SHP77 (cell line): Measurements from ENCODE around the gene MAML1.

Source experiments
- DNase-seq, 2 experiments: peaks; one replicate each; lab custom pipeline; 2025; lab: John Stamatoyannopoulos, UW

MAML1 gene

GRCh38 chr5:179805529-179806249, 73.1 kb downstream of the MAML1 start:
- no peak for DNase-seq

DNA sequence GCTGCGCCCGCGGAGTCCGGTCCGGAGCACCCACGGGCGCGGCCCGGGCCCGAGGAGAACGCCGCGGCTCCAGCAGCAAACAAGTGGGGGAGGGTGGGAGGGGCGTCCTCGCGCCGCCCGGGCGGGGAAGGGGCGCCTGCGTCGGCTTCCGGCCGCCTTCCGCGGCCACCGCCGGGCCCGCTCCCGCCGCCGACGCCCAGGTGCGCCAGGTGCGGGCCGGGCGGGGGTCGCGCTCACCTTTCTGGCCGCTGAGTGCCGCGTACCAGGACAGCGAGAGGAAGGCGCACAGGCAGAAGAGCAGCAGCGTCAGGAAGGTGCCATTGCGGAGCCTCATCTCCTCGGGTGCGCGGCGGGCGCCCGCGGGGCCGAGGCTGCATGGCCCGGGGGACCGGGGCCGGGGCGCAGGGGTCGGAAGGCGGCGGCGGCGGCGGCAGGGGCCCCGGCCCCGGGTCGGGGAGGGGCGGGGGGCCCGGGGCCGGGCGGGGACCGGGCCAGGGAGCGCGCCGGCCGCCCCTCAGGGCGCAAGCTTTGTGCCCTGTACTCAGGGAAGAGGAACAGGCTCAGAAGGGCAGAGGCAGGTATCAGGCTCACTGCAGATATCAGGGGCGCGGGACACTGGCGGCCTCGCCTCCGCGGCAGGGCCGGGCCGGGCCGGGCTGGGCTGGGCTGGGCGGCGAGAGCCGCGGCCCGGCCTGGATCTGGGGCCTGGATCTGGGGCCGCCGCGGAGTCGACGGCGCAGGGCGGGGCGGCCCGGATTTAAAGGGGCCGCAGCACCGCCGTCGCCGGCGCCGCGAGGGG, 73.8 kb downstream of the MAML1 start, which contains the start of gene MGAT4B:
Gene MGAT4B, minus strand, starts transcription at position 617 of the 799 bp plus-strand sequence. Its CDS starts 283 bp downstream, at position 334.
- DNase-seq = peak; percentile 25 to 62

DNA sequence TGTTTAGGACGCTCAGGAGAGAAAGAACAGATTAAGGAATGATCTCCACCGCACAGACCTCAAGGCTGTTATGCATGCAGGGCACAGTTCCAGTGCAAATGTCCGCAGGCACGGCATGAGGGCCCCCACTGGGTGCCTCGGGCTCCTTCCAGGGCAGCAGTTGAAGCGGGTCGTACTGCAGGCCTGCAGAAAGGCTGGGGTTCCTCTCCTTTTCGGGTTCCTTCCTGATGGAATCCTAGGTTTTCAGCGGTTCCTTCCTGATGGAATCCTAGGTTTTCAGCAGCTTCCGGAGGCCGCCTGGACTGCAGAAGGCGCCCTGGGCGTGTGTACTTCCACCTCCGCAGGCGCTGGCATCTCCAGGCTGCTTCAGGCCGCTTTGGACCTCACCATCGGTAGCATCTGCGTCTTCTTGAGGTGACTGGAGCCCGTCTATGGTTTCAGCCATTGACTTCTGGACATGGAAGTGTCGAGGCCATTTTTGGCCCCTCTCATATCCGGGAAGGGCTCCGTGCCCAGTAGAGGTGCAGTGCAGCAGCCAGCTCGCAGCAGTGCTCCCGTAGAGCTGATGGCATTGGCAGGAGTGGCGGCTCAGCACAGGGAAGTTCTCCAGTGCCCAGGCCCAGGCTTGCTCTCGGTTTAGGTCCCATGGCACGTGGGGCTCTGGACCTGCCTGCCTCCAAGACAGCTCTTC, 79.7 kb downstream of the MAML1 start:
- DNase-seq = no peak

DNA sequence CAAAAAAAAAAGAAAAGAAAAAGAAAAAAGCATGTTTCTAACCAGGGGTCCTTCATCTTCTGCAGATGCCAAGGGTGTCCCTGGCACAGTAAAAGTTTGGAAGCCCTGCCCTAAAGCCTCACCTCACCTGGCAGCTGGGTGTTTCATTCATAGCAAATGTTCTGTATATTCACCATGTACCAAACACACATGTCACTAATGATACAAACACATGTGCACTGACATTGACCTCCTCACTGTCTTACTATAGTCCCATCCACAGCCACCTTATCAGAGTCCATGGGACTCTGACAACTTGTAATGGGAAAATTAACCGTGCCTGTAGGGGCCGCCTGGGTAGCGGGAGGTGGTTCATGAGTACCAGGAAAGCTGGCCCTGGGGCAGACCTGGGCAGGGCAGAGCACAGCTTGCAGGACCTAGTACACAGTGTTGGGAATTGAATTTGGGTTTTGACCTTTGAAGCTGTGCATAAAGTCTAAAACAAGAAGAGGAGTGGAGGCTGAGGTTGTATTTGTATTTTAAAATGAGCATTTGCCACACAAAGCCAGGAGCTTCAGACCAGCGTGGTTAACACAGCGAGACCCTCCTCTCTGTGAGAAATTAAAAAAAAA, 80.5 kb downstream of the MAML1 start:
- DNase-seq = no peak

- DNase-seq = no peak
These were observed 81.5 kb downstream of the MAML1 start for GRCh38 chr5:179814090-179814489.

DNA sequence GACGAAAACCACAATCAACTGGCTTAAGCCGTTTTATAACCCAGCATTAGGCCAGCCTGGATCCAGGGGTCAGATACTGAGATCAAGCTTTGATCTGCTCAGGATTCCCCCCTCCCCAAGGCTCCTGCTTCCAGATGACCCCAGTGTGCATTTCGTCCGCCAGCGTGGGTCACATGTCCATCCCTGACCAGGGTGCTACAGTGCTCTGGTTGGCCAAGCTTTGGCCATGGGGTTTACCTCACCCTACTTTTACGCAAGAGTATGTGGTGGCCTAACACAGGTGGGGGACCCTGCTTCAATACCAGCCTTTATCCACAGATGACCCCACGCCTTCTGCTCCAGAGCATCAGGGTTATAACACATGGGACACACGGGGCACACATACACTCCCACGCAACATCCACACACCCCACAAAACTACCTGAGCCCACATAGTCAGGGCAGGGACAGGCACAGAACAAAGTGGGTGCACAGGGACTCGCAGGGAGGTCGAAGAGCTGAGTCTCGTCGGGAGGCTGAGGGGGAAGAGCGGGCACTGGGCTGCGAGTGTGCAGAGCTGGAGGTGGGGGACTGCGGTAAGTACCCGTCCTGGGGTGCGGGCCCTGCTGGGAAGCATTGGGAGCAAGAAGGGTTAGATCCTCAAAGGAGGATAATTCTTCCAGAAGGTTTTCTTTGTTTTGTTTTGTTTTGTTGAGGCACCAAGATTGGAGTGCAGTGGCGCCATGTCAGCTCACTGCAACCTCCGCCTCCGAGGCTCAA, 83.0 kb downstream of the MAML1 start:
- DNase-seq = no peak

GRCh38 chr5:179816401-179816795, 83.8 kb downstream of the MAML1 start:
- no peak for DNase-seq

GRCh38 chr5:179816796-179817469, 84.3 kb downstream of the MAML1 start:
- DNase-seq = no peak

- DNase-seq = no peak
These were observed 84.8 kb downstream of the MAML1 start for GRCh38 chr5:179817470-179817840.

- no peak for DNase-seq
These were observed 85.5 kb downstream of the MAML1 start for GRCh38 chr5:179817890-179818745.

DNA sequence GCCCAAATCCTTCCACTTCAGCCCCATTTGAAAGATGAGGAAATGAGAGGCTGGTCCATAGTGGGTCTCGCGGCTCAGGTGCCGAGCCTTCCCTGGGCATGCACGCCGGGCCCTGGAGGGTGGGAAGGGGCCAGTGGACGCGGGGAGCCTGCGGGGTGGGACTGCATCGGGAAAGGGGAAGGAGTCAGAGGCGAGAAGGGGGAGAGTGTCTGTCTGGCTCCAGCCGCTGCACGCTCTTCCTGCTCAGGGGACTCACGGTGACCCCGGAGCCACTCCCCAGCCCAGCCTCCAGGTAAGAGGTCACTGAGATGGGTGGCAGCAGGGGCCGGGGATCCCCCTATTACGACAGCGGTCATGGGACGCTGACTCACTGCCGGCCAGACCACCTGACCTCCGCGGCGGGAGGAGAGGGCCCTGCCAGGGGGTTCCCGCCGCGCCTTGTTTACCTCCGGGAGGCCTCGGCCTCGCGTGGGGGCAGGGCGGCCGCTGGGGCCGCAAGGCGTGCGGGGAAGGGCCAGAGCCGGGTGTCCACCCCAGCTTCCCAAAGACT, 86.2 kb downstream of the MAML1 start:
- peak; percentile 67 to 85 for DNase-seq

DNA sequence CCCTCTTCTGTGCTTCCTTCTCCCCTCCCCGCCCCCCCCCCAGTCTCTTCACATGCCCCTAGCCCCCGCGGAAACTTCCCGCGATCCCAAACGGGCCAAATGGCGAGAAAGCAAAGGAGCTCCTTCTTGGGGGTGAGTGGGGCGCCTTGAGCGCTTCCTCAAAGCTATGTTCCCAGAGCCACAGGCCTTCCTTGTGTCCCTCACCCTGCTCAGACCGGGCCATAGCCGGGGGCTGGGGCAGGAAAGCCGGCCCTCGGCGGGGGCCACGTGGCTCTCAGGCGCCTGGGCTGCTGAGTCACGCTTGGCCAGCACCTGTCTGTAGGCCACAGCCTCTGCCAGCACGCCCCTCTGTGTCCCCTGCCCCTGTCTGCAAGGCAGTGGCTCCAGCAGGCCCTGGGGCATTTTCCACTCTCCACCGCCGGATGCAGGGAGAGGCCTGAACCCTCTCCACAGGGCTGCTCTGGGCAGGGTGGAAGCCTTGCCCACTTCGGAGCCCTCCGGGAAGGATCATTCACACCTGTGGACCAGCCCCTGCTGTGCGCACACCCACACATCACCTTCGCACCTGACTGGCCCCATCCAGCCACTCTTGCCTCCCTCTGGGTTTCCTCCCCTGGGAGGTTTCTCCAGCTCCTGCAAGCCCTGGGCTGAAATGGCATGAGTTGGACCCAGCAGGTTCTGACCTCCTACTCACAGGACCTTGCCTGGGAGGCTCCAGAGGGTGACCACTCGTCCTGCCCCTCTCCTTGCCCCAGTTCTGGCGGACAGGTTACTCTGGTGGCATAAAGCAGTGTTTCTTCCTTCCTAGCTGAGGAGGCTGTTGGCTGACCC, 86.9 kb downstream of the MAML1 start:
- DNase-seq = peak; percentile 82 to 87

DNA sequence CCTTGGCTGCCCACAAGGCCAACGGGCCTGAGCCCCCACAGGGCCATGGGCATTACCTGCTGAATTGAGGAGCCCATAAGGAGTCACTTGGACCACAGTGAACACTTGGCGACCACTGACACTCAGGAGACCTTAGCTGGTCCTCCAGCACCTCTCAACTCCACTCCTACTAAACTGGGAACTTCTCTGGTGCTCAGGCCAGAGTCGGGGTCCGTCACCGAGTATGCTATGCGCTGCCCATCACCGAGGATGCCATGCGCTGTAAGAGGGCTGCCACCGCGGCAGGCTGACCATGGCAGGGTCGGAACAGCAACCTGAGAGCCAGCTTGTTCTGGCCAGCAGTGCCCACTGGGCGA, 87.5 kb downstream of the MAML1 start:
- no peak for DNase-seq

DNA sequence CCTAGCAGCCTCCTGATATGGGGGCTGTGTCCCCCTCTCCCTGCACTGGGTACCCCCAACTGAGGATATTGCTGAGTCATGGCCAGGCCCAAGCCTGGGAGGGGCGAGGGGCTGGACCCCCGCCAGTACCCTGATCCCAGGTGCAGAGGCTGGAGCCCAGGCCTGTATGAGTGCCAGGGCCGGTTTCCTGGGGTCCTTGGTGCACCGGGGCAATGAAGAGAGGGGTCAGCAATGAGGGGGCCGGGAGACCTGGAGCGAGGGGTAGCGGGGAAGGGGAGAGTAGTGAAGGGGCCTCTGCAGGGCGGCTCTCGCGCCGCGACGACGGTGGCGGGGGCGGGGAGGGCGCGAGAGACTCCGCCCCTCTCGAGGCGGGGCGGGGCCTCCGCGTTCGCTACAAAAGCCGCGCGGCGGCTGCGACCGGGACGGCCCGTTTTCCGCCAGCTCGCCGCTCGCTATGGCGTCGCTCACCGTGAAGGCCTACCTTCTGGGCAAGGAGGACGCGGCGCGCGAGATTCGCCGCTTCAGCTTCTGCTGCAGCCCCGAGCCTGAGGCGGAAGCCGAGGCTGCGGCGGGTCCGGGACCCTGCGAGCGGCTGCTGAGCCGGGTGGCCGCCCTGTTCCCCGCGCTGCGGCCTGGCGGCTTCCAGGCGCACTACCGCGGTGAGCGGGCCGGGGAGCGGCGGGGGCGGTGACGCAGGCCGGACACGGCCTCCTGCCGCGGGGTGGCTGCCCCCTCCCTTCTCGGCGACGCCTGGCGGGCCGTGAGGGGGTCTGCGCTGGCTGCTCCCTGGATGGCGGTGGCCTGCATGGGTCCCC, 88.1 kb downstream of the MAML1 start, which contains the start of gene SQSTM1:
Gene SQSTM1, plus strand, starts transcription at position 423 of the 815 bp plus-strand sequence. Its CDS starts 32 bp downstream, at position 455.
- DNase-seq = peak in 1 of 2 experiments; percentile 54

DNA sequence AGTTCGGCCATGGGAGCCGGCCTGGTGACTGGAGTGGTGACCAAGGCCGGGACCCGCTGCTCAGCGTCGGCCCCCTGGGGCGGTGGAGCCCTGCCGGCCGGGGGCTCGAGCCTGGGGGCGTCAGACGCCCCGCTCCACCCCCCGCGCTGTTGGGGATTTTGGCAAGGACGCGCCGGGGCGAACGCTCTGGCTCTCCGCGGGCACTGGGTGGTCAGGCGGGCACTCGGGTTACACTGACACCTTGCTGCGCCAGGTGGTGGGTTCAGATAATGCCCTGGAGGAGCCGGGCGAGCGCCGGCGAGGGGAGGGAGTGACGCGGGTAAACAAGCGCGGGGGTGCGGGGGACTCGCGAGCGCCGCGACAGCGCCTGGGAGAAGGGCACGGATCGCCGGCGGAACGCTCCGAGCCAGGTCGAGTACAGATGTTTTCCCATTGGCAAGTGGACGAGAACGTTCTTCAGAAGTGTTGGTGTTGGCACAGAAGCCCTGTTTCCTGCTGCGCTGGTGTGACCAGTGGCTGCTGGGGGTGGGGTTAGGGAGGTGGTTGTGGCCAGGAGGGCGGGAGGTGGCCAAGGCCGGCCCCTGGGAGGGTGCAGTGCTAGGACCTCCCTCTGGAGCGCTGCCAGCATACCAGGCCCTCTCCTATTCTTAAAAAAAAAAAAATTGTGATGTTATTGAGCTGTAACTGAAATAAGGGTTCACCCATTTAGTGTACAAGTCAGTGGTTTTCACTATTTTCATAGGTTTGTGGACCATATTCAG, 88.9 kb downstream of the MAML1 start:
- peak; percentile 82 to 86 for DNase-seq

DNA sequence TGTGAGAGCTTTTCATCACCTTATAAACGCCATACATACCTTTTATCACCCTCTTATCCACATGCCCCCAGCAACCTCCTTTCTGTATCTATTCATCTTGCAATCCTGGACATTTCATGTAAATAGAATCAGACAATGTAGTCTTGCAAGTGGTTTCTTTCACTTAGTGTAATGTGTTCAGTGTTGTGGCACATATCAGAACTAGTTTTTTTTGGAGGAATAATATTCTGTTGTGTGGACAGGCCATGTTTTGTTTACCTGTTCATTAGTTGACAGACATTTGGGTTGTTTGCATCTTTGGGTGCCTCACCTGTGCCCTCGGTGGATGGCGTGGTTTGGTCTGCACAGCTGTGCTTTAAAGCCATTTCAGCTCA, 89.4 kb downstream of the MAML1 start:
- DNase-seq = no peak

GRCh38 chr5:179822444-179822990, 89.9 kb downstream of the MAML1 start:
- no peak for DNase-seq
